HG03196 (cell line): ENCODE measurements around the gene ARMH3.
A peak's percentile ranks its signal among the peaks of the same experiment; 100 is the strongest.

Source experiments
- ATAC-seq: cut with Tn5 transposase; IDR thresholded peaks from one replicate; pipeline ENCODE4 v1.9.1; 2021; ENCODE audit not compliant: unreplicated experiment

The ARMH3 gene

DNA sequence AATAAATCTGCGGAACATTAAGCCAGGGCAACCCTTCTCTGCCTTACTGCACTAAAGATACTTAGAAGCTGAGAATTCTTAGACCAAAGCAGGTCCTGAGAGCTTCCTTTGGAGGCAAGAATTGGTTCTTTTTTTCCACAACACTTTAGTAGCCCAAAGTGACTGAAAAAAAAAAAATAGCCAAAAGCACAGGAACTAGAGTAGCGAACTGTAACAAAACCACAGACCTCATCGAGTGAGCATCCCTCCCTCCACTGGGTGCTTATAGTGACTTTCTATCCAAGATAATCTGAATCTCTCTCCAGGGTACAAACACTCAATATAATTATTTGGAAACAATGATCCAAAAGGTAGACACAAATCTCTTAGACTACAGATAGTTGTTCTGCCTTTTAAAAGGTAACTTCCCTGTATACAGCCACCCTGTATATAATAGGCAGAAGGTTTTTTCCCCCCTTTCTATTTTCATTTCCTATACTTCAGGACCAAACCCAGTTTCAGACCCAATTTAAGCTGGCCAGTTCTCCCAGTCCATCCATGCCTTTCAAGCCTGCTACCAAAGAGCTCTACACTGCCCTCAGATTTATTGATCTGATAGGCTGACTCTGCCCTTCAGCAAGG lies 180.8 kb downstream of the ARMH3 start:
- ATAC-seq: no peak

DNA sequence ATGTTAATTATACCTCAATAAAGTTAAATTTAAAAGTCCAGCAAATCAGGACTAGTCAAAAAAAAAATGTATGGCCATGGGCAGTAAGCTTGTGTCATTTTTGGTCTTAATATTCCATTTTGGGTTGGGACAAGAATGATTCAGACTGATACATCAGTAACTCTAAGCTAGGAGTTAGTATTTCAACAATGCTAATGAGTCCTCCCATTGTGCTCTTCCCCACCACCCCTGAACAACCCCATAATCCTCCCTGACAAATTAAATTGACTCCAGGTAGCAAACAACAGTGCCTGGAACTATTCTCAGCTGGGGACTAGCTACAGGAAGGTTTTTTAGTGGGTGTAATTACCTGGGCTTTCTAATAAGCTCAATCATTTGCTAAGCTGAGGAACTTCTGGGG lies 181.7 kb downstream of the ARMH3 start:
- ATAC-seq: no peak

DNA sequence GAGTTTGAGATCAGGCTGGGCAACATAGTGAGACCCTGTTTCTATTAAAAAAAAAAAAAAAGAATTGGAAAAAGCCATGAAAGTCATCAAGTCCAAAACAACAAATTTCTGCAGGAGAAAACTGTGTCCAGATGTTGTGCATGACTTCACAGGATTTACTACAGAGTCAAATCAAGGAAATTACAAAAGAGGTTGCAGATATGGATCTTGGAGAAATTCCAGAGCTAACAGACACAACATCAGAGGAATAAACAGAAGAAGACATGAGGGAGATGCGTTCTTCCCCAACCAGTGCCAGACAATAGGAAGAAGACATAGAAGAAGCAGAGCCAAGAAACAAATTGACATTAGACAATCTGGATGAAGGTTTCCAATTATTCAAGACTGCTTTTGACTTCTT lies 188.0 kb downstream of the ARMH3 start:
- ATAC-seq: no peak

DNA sequence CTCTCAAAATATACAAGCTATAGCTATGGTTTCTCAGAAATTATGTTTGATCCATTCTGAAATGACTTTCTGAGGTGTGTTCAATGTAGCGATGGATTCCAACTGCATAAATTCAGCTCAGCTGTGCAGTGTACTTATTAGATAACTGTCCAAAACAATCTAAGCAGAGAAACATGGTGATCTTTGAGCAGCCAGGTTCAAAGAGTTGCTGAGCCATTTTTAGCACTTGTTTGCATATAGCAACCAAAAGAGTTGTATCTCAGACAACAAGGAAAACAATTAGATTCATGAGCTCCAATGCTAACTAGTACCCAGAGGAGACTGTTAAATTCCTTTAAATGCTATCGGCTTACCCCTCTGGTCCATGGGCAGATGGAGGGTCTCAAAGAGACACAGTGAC lies 196.4 kb downstream of the ARMH3 start:
- ATAC-seq: no peak

DNA sequence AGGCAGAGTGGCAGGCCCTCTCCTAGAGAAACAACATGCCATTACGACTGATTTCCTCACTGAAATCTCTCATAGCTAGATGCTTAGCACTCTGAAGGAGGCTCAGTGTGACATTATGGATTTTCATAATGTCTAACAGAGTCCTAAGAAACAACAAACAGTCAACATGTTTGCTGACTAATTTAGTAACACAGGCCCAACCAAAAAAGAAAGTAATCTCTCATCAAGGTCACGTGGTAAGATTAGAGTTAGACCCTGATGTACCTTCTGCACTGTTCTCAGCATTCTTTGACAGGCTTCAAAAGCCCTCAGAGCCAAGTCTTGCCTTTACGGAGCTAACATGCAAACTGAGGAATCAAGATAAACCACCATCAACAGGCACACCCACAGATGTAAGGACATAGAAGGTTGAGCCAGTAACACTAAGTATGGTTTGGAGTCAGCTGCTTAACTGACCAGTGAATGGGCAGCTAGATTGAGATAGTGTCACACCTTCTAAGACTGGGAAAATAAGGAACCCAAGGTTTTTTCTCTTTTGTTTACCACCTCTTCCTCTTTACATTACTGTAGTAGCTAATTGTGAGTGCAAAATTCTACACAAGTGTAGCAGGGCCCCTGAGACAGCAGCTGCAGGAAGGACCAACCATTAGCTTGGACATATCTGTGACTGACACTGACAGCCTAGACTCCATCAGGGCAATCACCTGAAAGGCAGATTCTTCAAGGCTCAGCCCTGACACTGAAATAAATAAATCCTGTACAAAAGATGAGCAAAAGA lies 197.1 kb downstream of the ARMH3 start:
- ATAC-seq: peak; percentile 81

DNA sequence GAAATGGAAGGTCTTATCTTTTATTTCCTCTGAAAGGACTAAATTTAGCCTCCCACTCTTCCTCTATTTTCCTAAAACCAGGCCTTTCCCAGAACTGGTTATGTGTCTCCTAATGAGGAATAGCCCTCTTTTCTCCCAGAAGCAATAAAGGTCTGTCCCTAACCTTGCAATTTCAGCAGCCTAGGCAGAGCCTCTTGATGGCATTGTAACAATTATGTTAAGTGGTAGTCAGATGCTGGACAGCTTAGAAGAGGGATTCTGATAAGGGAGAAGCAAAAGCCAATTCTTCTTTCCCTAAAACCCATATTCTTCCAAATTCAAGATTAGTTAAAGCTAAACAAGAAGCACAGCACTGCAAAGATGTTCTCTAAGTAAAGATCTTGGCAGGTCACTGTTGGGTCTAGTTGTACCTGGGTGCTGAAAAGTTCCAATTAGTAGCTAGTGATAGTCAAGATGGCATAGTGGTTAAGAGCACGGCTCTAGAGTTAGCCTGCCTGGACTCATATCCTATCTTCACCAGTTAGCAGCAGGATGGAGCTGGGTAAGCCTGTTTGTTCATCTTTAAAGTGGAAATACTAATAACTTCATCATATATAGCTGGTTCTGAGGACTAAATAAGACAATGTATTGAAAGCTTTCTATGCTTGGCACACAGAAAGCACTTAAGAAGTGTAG lies 198.0 kb downstream of the ARMH3 start:
- no peak for ATAC-seq

DNA sequence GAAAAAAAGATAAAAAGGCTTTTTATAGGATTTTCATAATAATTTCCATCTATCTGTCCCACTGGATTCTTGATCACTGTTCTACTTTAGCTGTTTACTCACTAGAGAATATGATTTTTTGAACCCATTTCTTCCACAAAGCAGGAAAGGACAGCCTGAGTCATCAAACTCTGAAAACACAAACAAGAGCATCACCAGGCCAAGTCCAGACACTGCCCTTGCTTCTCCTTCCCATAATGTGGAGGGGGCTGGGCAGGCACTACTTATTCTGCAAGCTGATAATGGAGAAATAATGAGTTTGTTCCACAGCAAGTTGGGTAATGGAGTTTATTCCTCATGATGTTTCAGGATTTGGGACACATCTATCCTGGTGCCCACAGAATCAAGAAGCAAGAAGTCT lies 199.3 kb downstream of the ARMH3 start:
- no peak for ATAC-seq

DNA sequence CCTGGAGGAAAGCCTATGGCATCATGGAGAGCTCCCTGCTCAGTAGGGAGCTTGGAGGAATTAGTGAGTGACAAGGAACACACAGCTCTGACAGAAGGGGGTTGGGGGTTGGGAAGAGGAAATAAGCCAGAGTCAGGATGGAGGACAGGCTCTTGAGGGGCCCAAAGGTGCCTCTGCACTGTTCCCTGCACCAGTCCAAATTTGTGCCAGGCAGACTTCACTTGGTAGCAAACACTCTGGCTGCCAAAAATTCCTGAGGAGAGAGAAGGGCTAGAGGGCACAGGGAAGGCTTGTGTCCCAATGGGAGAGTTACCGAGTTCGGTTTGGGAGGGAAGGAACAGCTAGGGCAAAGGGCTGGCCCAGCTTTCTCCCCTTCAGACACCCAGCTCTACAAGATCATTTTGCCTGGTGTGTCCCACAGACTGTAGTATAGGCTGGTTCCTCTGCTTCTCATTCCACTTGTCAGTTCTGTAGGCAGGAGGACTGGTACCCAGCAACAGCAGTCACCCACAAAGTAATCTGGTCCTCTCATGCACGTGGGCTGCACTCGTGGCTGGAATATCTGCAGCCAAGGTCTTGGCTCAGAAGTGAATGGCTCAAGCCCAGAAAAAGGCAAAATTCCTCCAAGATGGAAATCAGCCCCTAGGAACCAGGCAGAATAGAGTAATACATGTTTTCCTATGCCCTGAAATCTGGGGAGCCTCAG lies 204.4 kb downstream of the ARMH3 start:
- no peak for ATAC-seq

DNA sequence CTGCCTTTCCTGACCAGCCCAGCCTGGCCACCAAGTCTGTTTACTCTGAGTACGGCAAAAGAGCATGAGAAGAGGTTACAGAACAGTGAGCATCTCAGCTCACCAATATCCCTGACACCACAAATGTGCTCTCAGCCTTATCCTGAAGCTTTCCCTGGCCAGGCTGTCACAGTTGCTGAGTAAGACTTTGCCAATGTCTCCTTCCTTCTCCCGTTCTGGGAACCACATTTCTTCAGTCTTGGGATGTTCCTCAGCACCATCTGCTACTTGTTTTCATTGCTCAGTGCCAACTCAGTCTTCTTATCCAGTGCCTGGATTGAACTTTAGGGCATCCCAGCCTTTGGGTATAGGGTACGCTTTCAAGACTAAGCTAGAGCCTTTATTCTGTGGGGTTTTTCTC lies 205.2 kb downstream of the ARMH3 start:
- no peak for ATAC-seq

DNA sequence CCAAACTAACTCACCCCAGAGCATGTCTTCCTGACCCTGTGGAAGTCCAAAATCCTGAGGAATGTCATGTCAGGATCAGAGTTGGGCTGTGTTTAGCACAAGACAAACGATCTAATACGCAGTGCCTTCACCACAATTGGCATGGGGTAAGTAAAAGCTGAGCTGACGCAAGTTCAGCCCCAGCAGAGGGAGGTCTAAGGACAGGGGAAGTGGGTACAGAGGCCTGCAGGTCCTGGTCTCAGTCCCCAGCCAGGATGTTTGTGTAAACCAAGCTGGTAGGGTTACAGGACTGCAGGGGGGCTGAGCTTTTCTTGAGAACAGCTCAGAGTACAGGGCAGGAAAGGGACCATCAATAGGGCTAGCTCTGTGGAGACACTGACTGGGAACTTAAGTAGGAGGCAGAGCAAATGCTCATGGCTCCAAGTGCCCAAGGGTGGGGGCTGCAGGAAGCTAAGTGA lies 207.1 kb downstream of the ARMH3 start:
- no peak for ATAC-seq

DNA sequence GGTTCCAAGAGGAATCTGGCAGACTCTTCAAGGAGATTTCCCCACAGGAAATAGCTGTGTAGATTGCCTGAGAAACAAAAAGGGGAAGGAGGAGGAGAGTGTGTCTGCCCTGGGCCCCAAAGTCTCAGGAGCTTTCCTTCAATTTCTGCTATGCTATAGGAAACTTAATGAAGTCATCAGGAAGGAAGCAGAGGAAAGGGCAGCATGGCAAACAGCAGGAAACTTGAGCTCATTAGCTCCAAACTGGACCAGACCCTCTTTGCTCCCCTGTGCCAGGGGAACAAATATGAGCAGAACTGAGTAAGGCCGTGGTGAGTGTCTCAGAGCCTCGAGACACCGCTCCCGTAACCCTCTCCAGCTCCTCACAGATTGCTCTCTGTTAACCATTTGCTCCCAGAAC lies 207.6 kb downstream of the ARMH3 start:
- ATAC-seq: no peak

DNA sequence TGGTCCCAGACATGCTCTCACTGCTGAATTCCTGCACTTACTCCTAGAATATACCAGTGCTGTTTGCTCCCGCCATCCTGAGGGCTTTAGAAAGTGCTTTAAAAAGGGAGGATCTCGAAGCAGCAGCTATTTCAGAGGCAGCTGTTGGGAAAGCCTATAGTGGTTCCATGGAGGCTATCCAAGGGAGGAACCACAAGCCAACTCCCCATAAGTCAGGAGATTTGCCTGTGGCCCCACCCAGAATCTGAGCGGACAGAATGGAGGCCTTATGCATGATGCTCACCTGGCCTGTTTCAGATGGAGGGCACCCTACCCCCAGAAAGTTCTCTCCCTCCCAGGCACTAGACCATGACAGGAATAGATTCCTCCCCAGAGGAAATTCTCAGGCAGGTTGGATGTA lies 210.1 kb downstream of the ARMH3 start:
- no peak for ATAC-seq

DNA sequence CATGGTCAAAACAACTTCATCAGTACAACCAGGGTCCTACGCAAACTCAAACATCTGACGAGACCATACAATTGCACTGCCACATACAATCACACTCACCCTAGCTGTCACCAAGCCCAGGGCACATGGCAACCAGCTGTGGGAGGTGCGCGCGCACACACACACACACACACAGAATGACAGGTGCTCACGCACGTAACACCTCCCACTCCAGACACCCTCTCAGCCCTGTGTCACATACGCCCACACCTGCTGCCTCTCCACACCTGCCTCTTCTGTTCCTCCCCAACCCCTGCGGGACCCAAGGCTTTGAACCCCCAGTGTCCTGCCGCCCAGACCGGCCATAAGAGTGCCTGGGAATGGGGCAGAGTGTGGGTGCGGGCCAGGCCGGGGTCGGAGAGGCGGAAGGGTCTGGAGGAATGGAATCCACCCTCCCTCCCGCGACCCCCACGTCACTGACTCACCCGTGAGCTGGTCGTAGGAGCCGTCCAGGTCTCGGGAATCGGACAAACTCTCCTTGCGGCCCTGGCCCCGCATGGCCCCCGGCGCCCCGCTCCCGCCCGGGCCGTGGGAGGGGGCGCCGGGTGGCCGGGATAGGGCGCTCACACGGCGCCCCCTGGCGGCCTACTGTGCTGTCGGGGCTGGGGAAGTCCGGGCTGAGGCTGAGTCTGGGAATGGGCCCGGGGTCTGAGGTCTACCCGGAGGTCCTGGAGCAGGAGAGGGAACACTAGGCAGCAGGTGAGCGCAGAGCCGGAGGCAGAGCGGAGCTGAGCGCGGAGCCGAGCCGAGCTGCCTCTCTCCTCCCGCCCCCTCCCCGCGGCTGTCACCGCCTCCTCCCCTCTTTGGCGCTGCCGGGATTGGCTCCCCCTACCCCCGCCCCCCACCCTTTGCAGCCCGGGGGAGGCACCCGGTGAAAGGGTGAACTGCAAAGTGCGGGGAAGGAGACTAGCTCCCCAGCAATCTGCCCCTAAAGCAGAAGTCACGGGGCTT lies 212.6 kb downstream of the ARMH3 start, which contains the start of gene KCNIP2:
Gene KCNIP2, minus strand, starts transcription at position 769 of the 990 bp plus-strand sequence. Its CDS starts 232 bp downstream, at position 537.
- ATAC-seq: no peak

DNA sequence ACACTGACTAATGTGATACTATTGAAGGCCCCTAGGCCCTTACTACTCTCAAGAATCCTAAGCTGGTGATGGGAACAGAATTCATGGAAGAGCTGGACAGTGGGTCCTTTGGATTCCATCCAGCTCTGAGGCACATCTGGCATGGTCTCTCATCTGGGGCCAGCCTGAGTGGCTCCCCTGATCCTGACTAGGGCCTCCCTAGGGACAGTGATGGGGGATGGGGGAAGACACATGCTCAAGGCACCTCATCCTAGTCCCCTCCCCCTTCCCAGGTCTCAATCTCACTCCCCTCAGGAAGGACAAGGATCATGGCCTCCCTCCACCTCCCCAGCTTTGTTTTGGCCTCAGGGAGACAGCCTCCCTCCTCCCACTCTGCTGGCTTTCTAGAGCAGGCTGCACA lies 214.1 kb downstream of the ARMH3 start:
- ATAC-seq: no peak

DNA sequence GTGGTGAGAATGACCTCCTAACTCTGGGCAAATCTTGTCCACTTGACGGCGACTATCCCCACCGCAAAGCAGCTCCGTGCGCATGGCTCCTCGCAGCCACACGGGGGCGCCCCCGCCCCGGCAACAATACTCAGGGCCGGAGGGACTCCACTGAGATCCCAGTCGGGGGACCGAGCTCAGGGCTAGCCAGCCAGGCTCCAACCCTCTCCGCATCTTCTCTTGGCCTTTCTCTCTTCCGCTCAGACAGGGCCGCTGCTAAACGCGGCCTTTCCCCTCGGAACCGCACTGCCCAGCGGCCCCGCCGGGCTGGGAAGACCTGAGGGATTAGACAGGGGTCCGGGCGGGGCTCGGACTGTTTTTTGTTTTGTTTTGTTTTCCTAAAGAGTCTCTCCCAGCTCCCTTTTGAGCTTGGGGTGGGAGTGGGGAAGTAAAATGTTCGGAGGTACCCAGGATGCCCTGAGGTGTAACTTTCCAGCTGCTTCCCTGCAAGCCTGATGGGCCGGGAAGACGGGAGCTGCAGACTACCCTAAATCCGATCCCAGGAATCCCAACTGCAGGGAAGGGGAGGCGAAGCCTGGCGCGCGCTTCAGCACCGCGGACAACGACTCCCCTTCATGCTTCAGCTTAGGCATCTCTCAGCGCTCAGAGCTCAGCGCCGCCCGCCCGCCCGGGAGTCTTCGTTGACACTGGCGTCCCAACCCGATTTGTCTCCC lies 215.1 kb downstream of the ARMH3 start:
- ATAC-seq: peak; percentile 74

DNA sequence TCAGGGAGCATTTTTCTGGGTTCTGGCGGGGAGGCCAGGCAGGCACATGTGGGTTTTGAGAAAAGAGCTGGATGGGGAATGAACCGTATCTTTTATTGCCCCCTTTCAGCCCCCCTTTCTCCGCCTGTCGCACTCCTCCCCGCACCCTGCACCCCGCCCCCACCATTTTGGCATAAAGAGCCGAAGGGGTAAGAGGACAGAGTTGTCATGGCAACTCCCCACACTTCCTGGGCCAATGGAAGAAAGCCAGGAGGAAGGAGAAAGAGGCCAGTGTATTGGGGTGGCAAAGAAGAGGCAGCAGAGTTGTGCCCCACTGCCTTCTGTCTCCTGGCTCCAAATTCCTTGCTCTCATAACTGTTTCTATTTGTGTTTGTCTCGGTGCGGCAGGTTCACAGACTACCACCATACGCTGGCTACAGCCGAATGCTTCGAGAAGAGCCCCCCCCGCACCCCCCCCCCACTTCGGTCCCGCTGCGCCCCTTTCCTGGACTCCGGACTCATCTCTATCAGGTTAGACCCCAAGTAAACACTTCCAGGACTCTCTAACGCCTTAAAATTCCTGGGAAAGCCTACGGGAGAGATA lies 215.8 kb downstream of the ARMH3 start:
- ATAC-seq: no peak

DNA sequence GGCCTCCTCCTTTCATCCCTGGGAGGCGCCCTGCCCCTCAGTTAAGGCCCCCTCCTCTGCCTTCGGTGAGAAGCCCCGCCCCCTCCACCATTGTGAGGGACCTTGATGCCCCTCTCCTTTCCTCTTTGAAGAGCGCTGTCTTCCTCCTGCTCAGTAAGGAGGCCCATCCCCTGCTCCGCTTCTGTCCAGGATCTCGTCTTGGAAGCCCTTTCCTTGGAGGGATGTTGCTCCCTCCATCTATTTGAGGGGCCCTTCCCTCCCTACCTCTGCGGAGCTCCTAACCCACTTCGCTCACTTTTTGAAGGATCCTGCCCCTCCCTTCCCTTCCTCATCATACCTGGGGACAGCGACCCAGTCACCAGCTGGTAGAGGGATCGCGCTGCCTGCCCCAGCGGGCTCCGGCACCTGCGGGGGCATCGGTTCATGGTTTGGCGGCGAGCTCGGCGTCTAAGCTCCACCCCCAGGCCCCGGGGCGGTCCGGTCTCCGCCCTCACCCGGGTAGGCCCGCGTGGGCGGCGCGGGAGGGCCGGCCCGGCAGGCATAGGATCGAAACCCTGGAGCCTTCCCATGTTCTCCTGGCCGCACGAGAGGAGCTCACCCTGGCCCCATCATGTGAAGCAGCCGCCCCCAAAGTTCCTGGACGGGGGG lies 216.4 kb downstream of the ARMH3 start:
- ATAC-seq: no peak

DNA sequence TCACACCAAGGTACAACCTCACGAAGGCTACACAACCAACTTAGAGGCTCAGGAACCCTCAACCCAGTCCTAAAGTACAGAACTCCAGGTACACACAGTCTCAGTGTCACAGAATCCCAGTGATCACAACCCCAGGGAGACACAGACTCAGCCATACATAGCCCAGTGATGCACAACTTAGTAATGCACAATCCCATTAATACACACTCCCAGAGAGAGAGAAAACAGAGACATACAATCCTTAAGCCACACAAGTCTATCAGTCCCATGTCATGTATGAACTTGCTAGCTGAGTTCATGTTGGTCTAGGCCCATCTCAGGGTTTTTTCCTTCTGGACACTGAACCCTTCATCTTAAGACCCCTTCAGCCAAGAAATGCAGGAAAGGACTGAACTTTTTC lies 217.0 kb downstream of the ARMH3 start:
- ATAC-seq: no peak
